Right lobe of liver (tissue), 4 donors: Measurements from ENCODE around the gene ASCL2.

Experiments used
- CTCF ChIP-seq, 4 donors: fragments of 200-600 bp in 3 of 4; fragments of 450-650 bp in 1 of 4; IDR thresholded peaks; one replicate each; pipeline versions ENCODE4 v1.5.1 to v1.8.0; 2016 to 2022; ENCODE audit warnings: antibody characterized with exemption in 4 of 4, mild to moderate bottlenecking in 2 of 4
- POLR2A ChIP-seq: fragments of 450-650 bp; IDR thresholded peaks from one replicate; pipeline ENCODE4 v1.6.1; 2017; ENCODE audit warnings: antibody characterized with exemption, mild to moderate bottlenecking
- donor health status: DM: no; HTN: no; CAD: no.
- donor health status: DM: no; HTN: no; CAD: no.
- donor health status: DM: no; HTN: yes; CAD: no.

GRCh38 chr11:2293531-2293971 is 23.2 kb upstream of the ASCL2 start:
- TF ChIP-seq CTCF (IDR thresholded peaks at IDR 0.05) = no peak
- no peak for TF ChIP-seq POLR2A
